ENCODE results near the gene FBXL7.

The FBXL7 gene

GRCh38 chr5:15584528-15584927, 84.5 kb downstream of the FBXL7 start:
- DNase-seq (ENCODE audit: low spot score), result no peak
- in situ Hi-C loops (cut with MboI; ENCODE audit: low sequenced_read_pairs, unreplicated experiment), result no loop called here
- TF ChIP-seq, protein P1, sequence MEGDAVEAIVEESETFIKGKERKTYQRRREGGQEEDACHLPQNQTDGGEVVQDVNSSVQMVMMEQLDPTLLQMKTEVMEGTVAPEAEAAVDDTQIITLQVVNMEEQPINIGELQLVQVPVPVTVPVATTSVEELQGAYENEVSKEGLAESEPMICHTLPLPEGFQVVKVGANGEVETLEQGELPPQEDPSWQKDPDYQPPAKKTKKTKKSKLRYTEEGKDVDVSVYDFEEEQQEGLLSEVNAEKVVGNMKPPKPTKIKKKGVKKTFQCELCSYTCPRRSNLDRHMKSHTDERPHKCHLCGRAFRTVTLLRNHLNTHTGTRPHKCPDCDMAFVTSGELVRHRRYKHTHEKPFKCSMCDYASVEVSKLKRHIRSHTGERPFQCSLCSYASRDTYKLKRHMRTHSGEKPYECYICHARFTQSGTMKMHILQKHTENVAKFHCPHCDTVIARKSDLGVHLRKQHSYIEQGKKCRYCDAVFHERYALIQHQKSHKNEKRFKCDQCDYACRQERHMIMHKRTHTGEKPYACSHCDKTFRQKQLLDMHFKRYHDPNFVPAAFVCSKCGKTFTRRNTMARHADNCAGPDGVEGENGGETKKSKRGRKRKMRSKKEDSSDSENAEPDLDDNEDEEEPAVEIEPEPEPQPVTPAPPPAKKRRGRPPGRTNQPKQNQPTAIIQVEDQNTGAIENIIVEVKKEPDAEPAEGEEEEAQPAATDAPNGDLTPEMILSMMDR (IDR thresholded peaks at IDR 0.05; ENCODE audit: borderline replicate concordance, control extremely low read depth, extremely low read depth, insufficient read depth, missing control alignments), result no peak

- TF ChIP-seq, protein P1 (IDR thresholded peaks at IDR 0.05; ENCODE audit: borderline replicate concordance, control extremely low read depth, extremely low read depth, insufficient read depth, missing control alignments), result no peak
- no peak for DNase-seq (ENCODE audit: low spot score)
- in situ Hi-C loops (cut with MboI; ENCODE audit: low sequenced_read_pairs, unreplicated experiment), result no loop called here
Measured at GRCh38 chr5:15585128-15585527, 85.1 kb downstream of the FBXL7 start.

- DNase-seq (ENCODE audit: low spot score), result no peak
- TF ChIP-seq, protein P1 (IDR thresholded peaks at IDR 0.05; ENCODE audit: borderline replicate concordance, control extremely low read depth, extremely low read depth, insufficient read depth, missing control alignments), result no peak
- in situ Hi-C loops (cut with MboI; ENCODE audit: low sequenced_read_pairs, unreplicated experiment), result no loop called here
Measured at GRCh38 chr5:15585841-15586591, 86.0 kb downstream of the FBXL7 start.

GRCh38 chr5:15587916-15588315, 87.9 kb downstream of the FBXL7 start:
- DNase-seq (ENCODE audit: low spot score), result no peak
- in situ Hi-C loops (cut with MboI; ENCODE audit: low sequenced_read_pairs, unreplicated experiment), result no loop called here

GRCh38 chr5:15592728-15593127, 92.7 kb downstream of the FBXL7 start:
- in situ Hi-C loops (cut with MboI; ENCODE audit: low sequenced_read_pairs, unreplicated experiment), result no loop called here
- TF ChIP-seq, protein P1 (IDR thresholded peaks at IDR 0.05; ENCODE audit: borderline replicate concordance, control extremely low read depth, extremely low read depth, insufficient read depth, missing control alignments), result no peak
- no peak for DNase-seq (ENCODE audit: low spot score)

More at GRCh38 chr5:15587916-15588315, 87.9 kb downstream of the FBXL7 start:
- TF ChIP-seq, protein P1 (IDR thresholded peaks at IDR 0.05; ENCODE audit: borderline replicate concordance, control extremely low read depth, extremely low read depth, insufficient read depth, missing control alignments), result no peak

DNA sequence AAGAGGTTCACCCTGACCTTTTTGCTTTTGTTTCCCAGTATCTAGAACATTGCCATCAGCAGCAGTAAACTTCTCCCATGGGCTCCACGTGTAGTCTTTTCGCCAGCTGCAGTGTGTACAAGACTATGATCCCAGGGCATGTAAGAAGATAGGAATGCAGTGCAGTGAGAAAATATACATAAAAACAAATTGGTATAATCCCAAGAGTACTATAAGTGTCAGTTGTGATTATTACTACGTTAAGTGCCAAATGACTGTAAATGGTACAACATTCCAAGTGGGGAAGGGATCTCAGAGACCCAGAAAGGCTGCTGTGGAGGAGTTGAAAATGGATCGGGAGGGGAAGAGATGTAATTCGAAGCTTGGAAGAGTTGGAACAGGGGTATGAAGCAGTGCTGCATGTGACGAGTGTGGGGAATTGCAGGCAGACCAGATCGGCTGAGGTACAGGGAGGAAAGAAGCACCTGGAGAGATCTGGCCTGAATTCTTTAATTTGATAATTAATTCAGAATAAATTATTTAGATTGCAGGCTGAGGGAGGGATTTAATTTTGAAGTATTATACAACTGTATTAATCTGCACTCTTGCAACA, 95.1 kb downstream of the FBXL7 start:
- in situ Hi-C loops (cut with MboI; ENCODE audit: low sequenced_read_pairs, unreplicated experiment), result no loop called here
- TF ChIP-seq, protein P1 (IDR thresholded peaks at IDR 0.05; ENCODE audit: borderline replicate concordance, control extremely low read depth, extremely low read depth, insufficient read depth, missing control alignments), result no peak

More for the DNA sequence above, 95.1 kb downstream of the FBXL7 start:
- no peak for DNase-seq (ENCODE audit: low spot score)
